ENCODE results near the gene MLLT10.

The MLLT10 gene

DNA sequence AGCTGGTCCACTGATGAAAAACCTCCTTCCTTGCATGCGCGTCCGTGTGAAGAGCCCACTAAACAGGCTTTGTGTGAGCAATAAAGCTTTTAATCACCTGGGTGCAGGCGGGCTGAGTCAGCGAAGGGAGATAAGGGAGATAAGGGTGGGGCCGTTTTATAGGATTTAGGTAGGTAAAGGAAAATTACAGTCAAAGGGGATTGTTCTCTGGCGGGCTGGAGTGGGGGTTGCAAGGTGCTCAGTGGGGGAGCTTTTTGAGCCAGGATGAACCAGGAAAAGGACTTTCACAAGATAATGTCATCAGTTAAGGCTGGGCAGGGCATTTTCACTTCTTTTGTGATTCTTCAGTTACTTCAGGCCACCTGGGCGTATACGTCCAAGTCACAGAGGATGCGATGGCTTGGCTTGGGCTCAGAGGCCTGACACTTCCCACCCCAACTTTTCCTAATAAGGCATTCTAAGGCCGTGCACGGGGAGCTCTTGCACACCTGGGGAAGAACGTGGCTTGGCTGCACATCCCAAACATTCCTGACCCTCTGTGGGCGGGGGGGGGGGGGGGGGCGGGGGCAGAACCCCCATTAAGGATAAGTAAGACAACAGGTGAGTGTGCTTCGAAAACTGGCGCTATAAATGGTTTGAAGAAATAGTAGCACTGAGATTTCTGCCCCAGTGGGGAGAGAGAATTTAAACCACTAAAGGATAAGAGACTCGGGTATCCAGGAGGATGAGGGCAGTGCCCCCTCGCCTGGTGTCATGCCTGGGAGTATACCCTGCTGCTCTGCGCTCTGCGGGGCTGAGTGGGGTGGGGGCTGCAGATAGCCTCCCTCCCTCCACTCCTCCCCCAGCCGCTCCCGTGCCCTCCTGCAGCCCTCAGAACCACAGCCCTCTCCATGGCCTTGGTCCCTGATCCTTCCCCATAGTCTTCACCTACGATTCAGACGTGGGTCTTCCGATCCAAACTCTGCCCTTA, 217.6 kb downstream of the MLLT10 start:
- H2BK120ac ChIP-seq (ENCODE audit: low read depth, low read length), result no peak overlapping the region
- peak overlapping the region; percentile 19 for H3K4ac ChIP-seq (ENCODE audit: low read depth, low read length)
- H3K18ac ChIP-seq (ENCODE audit: low read length), result peak overlapping the region; percentile 71
- peak overlapping the region; percentile 51 for H2BK5ac ChIP-seq (ENCODE audit: low read length)
- no peaks in the 10 kb centered on the region for H3K79me2 ChIP-seq (ENCODE audit: control insufficient read depth, insufficient read depth, low read length)
- no peak overlapping the region for H4K8ac ChIP-seq (ENCODE audit: low read depth, low read length)
- no CpG with 5 or more reads among the region's 26 CpGs for WGBS (ENCODE audit: extremely low coverage, insufficient coverage, low lambda C conversion rate)
- no peaks in the 10 kb centered on the region for H3K79me1 ChIP-seq (ENCODE audit: low read length)
- H3K36me3 ChIP-seq (ENCODE audit: control insufficient read depth, insufficient read depth, low read length), result no peaks in the 10 kb centered on the region
- H3K27ac ChIP-seq (ENCODE audit: low read depth, low read length), result peak overlapping the region; percentile 45
- peak overlapping the region; percentile 37 for H3K9ac ChIP-seq (ENCODE audit: low read length)
- no peak overlapping the region for H3K4me3 ChIP-seq (ENCODE audit: low read length)
- H3K4me2 ChIP-seq (ENCODE audit: low read length), result no peak overlapping the region
- no peak overlapping the region for H4K5ac ChIP-seq (ENCODE audit: low read length)
- no peaks in the 10 kb centered on the region for H3K27me3 ChIP-seq (ENCODE audit: insufficient read depth, low read length, poor library complexity)
- no peak overlapping the region for H3K23ac ChIP-seq (ENCODE audit: low read length)
- no peak overlapping the region for H2BK15ac ChIP-seq (replicated peaks; ENCODE audit: low read depth)
- H3K56ac ChIP-seq (ENCODE audit: low read length), result peak overlapping the region; percentile 77
- no peak overlapping the region for H2AK5ac ChIP-seq (ENCODE audit: low read length)
- peaks cover 18% of the 10 kb centered on the region for H3K4me1 ChIP-seq (ENCODE audit: control insufficient read depth, low read depth, low read length)
- peak; percentile 81 for DNase-seq

GRCh38 chr10:21753497-21754270, 219.7 kb downstream of the MLLT10 start:
- no peaks in the 10 kb centered on the region for H3K27me3 ChIP-seq (ENCODE audit: insufficient read depth, low read length, poor library complexity)
- H3K27ac ChIP-seq (ENCODE audit: low read depth, low read length), result no peak overlapping the region
- WGBS (ENCODE audit: extremely low coverage, insufficient coverage, low lambda C conversion rate), result no CpG with 5 or more reads among the region's 18 CpGs
- H3K9ac ChIP-seq (ENCODE audit: low read length), result no peak overlapping the region
- no peak overlapping the region for H2BK15ac ChIP-seq (replicated peaks; ENCODE audit: low read depth)
- H2AK5ac ChIP-seq (ENCODE audit: low read length), result no peak overlapping the region
- no peaks in the 10 kb centered on the region for H3K79me2 ChIP-seq (ENCODE audit: control insufficient read depth, insufficient read depth, low read length)
- no peak overlapping the region for H4K5ac ChIP-seq (ENCODE audit: low read length)
- no peak for DNase-seq
- H2BK5ac ChIP-seq (ENCODE audit: low read length), result no peak overlapping the region
- no peak overlapping the region for H3K56ac ChIP-seq (ENCODE audit: low read length)
- H4K8ac ChIP-seq (ENCODE audit: low read depth, low read length), result no peak overlapping the region
- no peak overlapping the region for H3K4ac ChIP-seq (ENCODE audit: low read depth, low read length)
- H3K36me3 ChIP-seq (ENCODE audit: control insufficient read depth, insufficient read depth, low read length), result no peaks in the 10 kb centered on the region
- no peak overlapping the region for H3K23ac ChIP-seq (ENCODE audit: low read length)
- no peak overlapping the region for H3K4me3 ChIP-seq (ENCODE audit: low read length)
- no peak overlapping the region for H2BK120ac ChIP-seq (ENCODE audit: low read depth, low read length)
- H3K18ac ChIP-seq (ENCODE audit: low read length), result peak overlapping the region; percentile 3
- H3K4me1 ChIP-seq (ENCODE audit: control insufficient read depth, low read depth, low read length), result peaks cover 27% of the 10 kb centered on the region
- no peak overlapping the region for H3K4me2 ChIP-seq (ENCODE audit: low read length)
- no peaks in the 10 kb centered on the region for H3K79me1 ChIP-seq (ENCODE audit: low read length)

GRCh38 chr10:21754410-21755011, 220.5 kb downstream of the MLLT10 start:
- Histone ChIP-seq H2BK120ac (ENCODE audit: low read depth, low read length) (no peak overlapping the region), H3K4me1 (ENCODE audit: control insufficient read depth, low read depth, low read length) (peaks cover 27% of the 10 kb centered on the region), H3K79me2 (ENCODE audit: control insufficient read depth, insufficient read depth, low read length) (no peaks in the 10 kb centered on the region), H3K36me3 (ENCODE audit: control insufficient read depth, insufficient read depth, low read length) (no peaks in the 10 kb centered on the region), H2BK5ac (ENCODE audit: low read length) (no peak overlapping the region), H3K4me3 (ENCODE audit: low read length) (no peak overlapping the region), H3K27me3 (ENCODE audit: insufficient read depth, low read length, poor library complexity) (no peaks in the 10 kb centered on the region), H3K23ac (ENCODE audit: low read length) (no peak overlapping the region), H3K9ac (ENCODE audit: low read length) (no peak overlapping the region), H2AK5ac (ENCODE audit: low read length) (no peak overlapping the region), H3K79me1 (ENCODE audit: low read length) (no peaks in the 10 kb centered on the region), H3K4me2 (ENCODE audit: low read length) (no peak overlapping the region), H4K5ac (ENCODE audit: low read length) (no peak overlapping the region), H3K18ac (ENCODE audit: low read length) (no peak overlapping the region), H2BK15ac (replicated peaks; ENCODE audit: low read depth) (no peak overlapping the region), H3K56ac (ENCODE audit: low read length) (no peak overlapping the region), H4K8ac (ENCODE audit: low read depth, low read length) (no peak overlapping the region), H3K4ac (ENCODE audit: low read depth, low read length) (no peak overlapping the region), H3K27ac (ENCODE audit: low read depth, low read length) (no peak overlapping the region)
- DNase-seq, result no peak
- WGBS (ENCODE audit: extremely low coverage, insufficient coverage, low lambda C conversion rate), result no CpG with 5 or more reads among the region's 10 CpGs

GRCh38 chr10:21756707-21757106, 222.7 kb downstream of the MLLT10 start:
- Histone ChIP-seq H2BK5ac (ENCODE audit: low read length) (no peak overlapping the region), H3K4me3 (ENCODE audit: low read length) (no peak overlapping the region), H4K5ac (ENCODE audit: low read length) (no peak overlapping the region), H3K4ac (ENCODE audit: low read depth, low read length) (no peak overlapping the region), H3K4me1 (ENCODE audit: control insufficient read depth, low read depth, low read length) (peaks cover 19% of the 10 kb centered on the region), H3K23ac (ENCODE audit: low read length) (peak overlapping the region; percentile 68), H3K18ac (ENCODE audit: low read length) (no peak overlapping the region), H4K8ac (ENCODE audit: low read depth, low read length) (no peak overlapping the region), H3K36me3 (ENCODE audit: control insufficient read depth, insufficient read depth, low read length) (no peaks in the 10 kb centered on the region), H3K27me3 (ENCODE audit: insufficient read depth, low read length, poor library complexity) (no peaks in the 10 kb centered on the region), H3K79me2 (ENCODE audit: control insufficient read depth, insufficient read depth, low read length) (no peaks in the 10 kb centered on the region), H3K9ac (ENCODE audit: low read length) (peak overlapping the region; percentile 17), H2BK15ac (replicated peaks; ENCODE audit: low read depth) (no peak overlapping the region), H3K27ac (ENCODE audit: low read depth, low read length) (no peak overlapping the region), H3K4me2 (ENCODE audit: low read length) (no peak overlapping the region), H3K79me1 (ENCODE audit: low read length) (no peaks in the 10 kb centered on the region), H3K56ac (ENCODE audit: low read length) (peak overlapping the region; percentile 53), H2BK120ac (ENCODE audit: low read depth, low read length) (peak overlapping the region; percentile 0), H2AK5ac (ENCODE audit: low read length) (no peak overlapping the region)
- no peak for DNase-seq
- no CpG with 5 or more reads among the region's 12 CpGs for WGBS (ENCODE audit: extremely low coverage, insufficient coverage, low lambda C conversion rate)

DNA sequence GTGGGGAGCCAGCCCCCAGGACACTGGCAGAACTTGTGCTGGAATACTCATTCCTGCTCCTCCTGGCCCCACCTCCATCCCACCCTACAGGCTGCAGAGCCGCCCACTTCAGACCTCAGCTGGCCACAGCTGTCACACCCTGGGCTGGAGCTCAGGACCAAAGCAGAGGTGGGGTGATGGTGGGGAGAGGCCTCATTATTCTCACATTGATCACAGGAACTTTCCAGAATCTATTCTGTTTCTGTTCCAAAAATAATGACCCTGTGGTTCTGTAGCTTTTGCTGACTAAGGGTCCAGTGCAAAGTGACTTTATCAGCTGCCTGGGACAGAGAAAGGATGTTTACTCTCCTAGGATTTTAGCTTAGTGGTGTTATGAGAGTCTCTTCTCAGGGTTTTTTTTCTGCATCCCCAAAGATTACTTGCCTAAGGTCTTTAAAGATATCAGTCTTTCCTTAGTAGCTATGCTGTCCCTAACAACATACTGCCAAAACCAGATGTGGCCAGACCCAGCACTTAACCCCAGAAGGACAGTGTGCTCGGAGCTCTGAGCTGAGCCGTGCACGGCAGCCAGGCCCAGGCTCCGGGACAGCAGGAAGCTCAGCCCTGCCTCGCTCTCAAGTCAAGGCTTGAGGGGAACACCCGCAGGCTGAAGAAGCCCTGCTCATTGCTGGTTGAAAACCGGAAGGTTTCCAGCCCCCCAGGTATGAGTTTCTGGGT, 223.3 kb downstream of the MLLT10 start:
- H3K36me3 ChIP-seq (ENCODE audit: control insufficient read depth, insufficient read depth, low read length), result no peaks in the 10 kb centered on the region
- no peak overlapping the region for H3K18ac ChIP-seq (ENCODE audit: low read length)
- H3K4me2 ChIP-seq (ENCODE audit: low read length), result no peak overlapping the region
- H2BK5ac ChIP-seq (ENCODE audit: low read length), result no peak overlapping the region
- H3K27me3 ChIP-seq (ENCODE audit: insufficient read depth, low read length, poor library complexity), result no peaks in the 10 kb centered on the region
- DNase-seq, result peak; percentile 38
- H3K9ac ChIP-seq (ENCODE audit: low read length), result peak overlapping the region; percentile 20
- H3K4me1 ChIP-seq (ENCODE audit: control insufficient read depth, low read depth, low read length), result peaks cover 14% of the 10 kb centered on the region
- no peak overlapping the region for H2BK15ac ChIP-seq (replicated peaks; ENCODE audit: low read depth)
- no peak overlapping the region for H3K23ac ChIP-seq (ENCODE audit: low read length)
- H3K4me3 ChIP-seq (ENCODE audit: low read length), result no peak overlapping the region
- H3K4ac ChIP-seq (ENCODE audit: low read depth, low read length), result no peak overlapping the region
- no peaks in the 10 kb centered on the region for H3K79me1 ChIP-seq (ENCODE audit: low read length)
- no peak overlapping the region for H4K5ac ChIP-seq (ENCODE audit: low read length)
- H3K27ac ChIP-seq (ENCODE audit: low read depth, low read length), result no peak overlapping the region
- H2BK120ac ChIP-seq (ENCODE audit: low read depth, low read length), result no peak overlapping the region
- WGBS (ENCODE audit: extremely low coverage, insufficient coverage, low lambda C conversion rate), result no CpG with 5 or more reads among the region's 8 CpGs
- H2AK5ac ChIP-seq (ENCODE audit: low read length), result no peak overlapping the region
- H3K56ac ChIP-seq (ENCODE audit: low read length), result peak overlapping the region; percentile 36
- no peak overlapping the region for H4K8ac ChIP-seq (ENCODE audit: low read depth, low read length)
- H3K79me2 ChIP-seq (ENCODE audit: control insufficient read depth, insufficient read depth, low read length), result no peaks in the 10 kb centered on the region
